HEK293 (cell line): ENCODE results near the gene GLRX2.

ENCODE experiments used
- CTCF ChIA-PET: fragments of 350-600 bp; formaldehyde crosslinking; extraction: SDS; loops from one replicate; lab custom pipeline; 2021; ENCODE audit warnings: antibody characterized with exemption; lab: Yijun Ruan, JAX
- POLR2A ChIA-PET: fragments of 300-600 bp; formaldehyde crosslinking; extraction: SDS; loops from one replicate; lab custom pipeline; 2020; ENCODE audit warnings: antibody characterized with exemption, inconsistent platforms; lab: Yijun Ruan, JAX
- H3K27ac ChIP-seq: fragments of 200-500 bp; sonication (Bioruptor generic); 2 replicates; pipeline ENCODE4 v1.5.1; 2014; ENCODE audit warnings: low read depth, low read length, control low read depth, inconsistent platforms; ENCODE audit errors: extremely low read depth
- H3K36me3 ChIP-seq, 2 experiments: fragments of 200-500 bp in 1 of 2; sonication (Bioruptor generic) in 1 of 2; 1 replicate in 1 of 2; 2 replicates in 1 of 2; pipeline ENCODE4 v1.5.1; 2014 to 2017; ENCODE audit warnings: inconsistent platforms in 2 of 2, low read length in 2 of 2; ENCODE audit not compliant: control insufficient read depth in 2 of 2, insufficient read depth in 1 of 2
- H3K4me1 ChIP-seq: fragments of 200-500 bp; sonication (Bioruptor generic); 2 replicates; pipeline ENCODE4 v1.5.1; 2014; ENCODE audit warnings: mild to moderate bottlenecking, low read length, inconsistent platforms; ENCODE audit not compliant: control insufficient read depth, insufficient read depth
- H3K4me3 ChIP-seq: 2 replicates; pipeline ENCODE4 v1.5.1; 2011; ENCODE audit warnings: low read depth, mild to moderate bottlenecking, control low read depth, low read length, moderate library complexity
- H3K9me3 ChIP-seq: fragments of 200-500 bp; sonication (Bioruptor generic); 2 replicates; pipeline ENCODE4 v1.5.1; 2014; ENCODE audit warnings: low read depth, low read length, inconsistent platforms; ENCODE audit not compliant: control insufficient read depth, insufficient read depth
- CTCF ChIP-seq: fragments of 450-650 bp; formaldehyde crosslinking; IDR thresholded peaks from 2 replicates; pipeline ENCODE4 v1.5.1; 2016; ENCODE audit warnings: missing biosample characterization, missing genetic modification characterization
- FEZF1 ChIP-seq: fragments of 450-650 bp; formaldehyde crosslinking; IDR thresholded peaks from 2 replicates; pipeline ENCODE4 v1.5.1; 2016; ENCODE audit warnings: missing biosample characterization, missing genetic modification characterization
- HOXC10 ChIP-seq: sonication (generic); formaldehyde crosslinking; IDR thresholded peaks from 2 replicates; pipeline ENCODE4 v1.8.1; 2023; ENCODE audit warnings: mild to moderate bottlenecking, missing genetic modification reagents
- IKZF3 ChIP-seq: fragments of 450-650 bp; IDR thresholded peaks from 2 replicates; pipeline ENCODE4 v1.5.0; 2018; ENCODE audit warnings: missing biosample characterization, mild to moderate bottlenecking, missing genetic modification characterization, moderate library complexity
- KLF1 ChIP-seq: fragments of 450-650 bp; formaldehyde crosslinking; IDR thresholded peaks from 2 replicates; pipeline ENCODE4 v1.5.1; 2016; ENCODE audit warnings: missing biosample characterization, missing genetic modification characterization
- PRDM2 ChIP-seq: fragments of 450-650 bp; formaldehyde crosslinking; IDR thresholded peaks from 2 replicates; pipeline ENCODE4 v1.5.1; 2016; ENCODE audit warnings: missing biosample characterization, missing genetic modification characterization, borderline replicate concordance
- SP3 ChIP-seq: fragments of 450-650 bp; formaldehyde crosslinking; IDR thresholded peaks from 2 replicates; pipeline ENCODE4 v1.5.1; 2016; ENCODE audit warnings: missing biosample characterization, missing genetic modification characterization
- WT1 ChIP-seq: fragments of 450-650 bp; formaldehyde crosslinking; IDR thresholded peaks from 2 replicates; pipeline ENCODE4 v1.5.1; 2016; ENCODE audit warnings: missing biosample characterization, missing genetic modification characterization
- ZBTB21 ChIP-seq: fragments of 450-650 bp; formaldehyde crosslinking; IDR thresholded peaks from 2 replicates; pipeline ENCODE4 v1.5.1; 2017; ENCODE audit warnings: missing biosample characterization, missing genetic modification characterization
- ZBTB48 ChIP-seq: fragments of 450-650 bp; formaldehyde crosslinking; IDR thresholded peaks from 2 replicates; pipeline ENCODE4 v1.5.1; 2016; ENCODE audit warnings: missing biosample characterization, missing genetic modification characterization
- ZBTB8A ChIP-seq: fragments of 450-650 bp; formaldehyde crosslinking; IDR thresholded peaks from 2 replicates; pipeline ENCODE4 v1.5.1; 2016; ENCODE audit warnings: missing biosample characterization, missing genetic modification characterization
- ZFP69B ChIP-seq: fragments of 450-650 bp; formaldehyde crosslinking; IDR thresholded peaks from 2 replicates; pipeline ENCODE4 v1.5.1; 2016; ENCODE audit warnings: missing biosample characterization, missing genetic modification characterization
- ZNF155 ChIP-seq: fragments of 450-650 bp; formaldehyde crosslinking; IDR thresholded peaks from 2 replicates; pipeline ENCODE4 v1.5.1; 2016; ENCODE audit warnings: missing biosample characterization, missing genetic modification characterization
- ZNF214 ChIP-seq: fragments of 450-650 bp; formaldehyde crosslinking; IDR thresholded peaks from 2 replicates; pipeline ENCODE4 v1.5.1; 2017; ENCODE audit warnings: missing biosample characterization, mild to moderate bottlenecking, missing genetic modification characterization, borderline replicate concordance
- ZNF324 ChIP-seq: fragments of 450-650 bp; formaldehyde crosslinking; IDR thresholded peaks from 2 replicates; pipeline ENCODE4 v1.5.1; 2016; ENCODE audit warnings: missing biosample characterization, missing genetic modification characterization
- ZNF335 ChIP-seq: fragments of 450-650 bp; formaldehyde crosslinking; conservative IDR thresholded peaks from 2 replicates; pipeline ENCODE4 v1.5.1; 2016; ENCODE audit warnings: missing biosample characterization, missing genetic modification characterization
- ZNF362 ChIP-seq: fragments of 450-650 bp; formaldehyde crosslinking; IDR thresholded peaks from 2 replicates; pipeline ENCODE4 v1.5.1; 2016; ENCODE audit warnings: missing biosample characterization, missing genetic modification characterization
- ZNF391 ChIP-seq: fragments of 450-650 bp; formaldehyde crosslinking; IDR thresholded peaks from 2 replicates; pipeline ENCODE4 v1.5.1; 2016; ENCODE audit warnings: low read depth, missing biosample characterization, missing genetic modification characterization, borderline replicate concordance
- ZNF521 ChIP-seq: fragments of 450-650 bp; formaldehyde crosslinking; IDR thresholded peaks from 2 replicates; pipeline ENCODE4 v1.5.1; 2017; ENCODE audit warnings: missing biosample characterization, mild to moderate bottlenecking, missing genetic modification characterization
- ZNF596 ChIP-seq: fragments of 450-650 bp; IDR thresholded peaks from 2 replicates; pipeline ENCODE4 v1.5.0; 2018; ENCODE audit warnings: missing biosample characterization, mild to moderate bottlenecking, missing genetic modification characterization, moderate library complexity
- ZNF600 ChIP-seq: fragments of 450-650 bp; formaldehyde crosslinking; IDR thresholded peaks from 2 replicates; pipeline ENCODE4 v1.5.1; 2016; ENCODE audit warnings: missing biosample characterization, missing genetic modification characterization
- ZNF654 ChIP-seq: fragments of 450-650 bp; formaldehyde crosslinking; IDR thresholded peaks from 2 replicates; pipeline ENCODE4 v1.5.1; 2016; ENCODE audit warnings: low read depth, missing biosample characterization, missing genetic modification characterization
- ZNF777 ChIP-seq: fragments of 450-650 bp; formaldehyde crosslinking; IDR thresholded peaks from 2 replicates; pipeline ENCODE4 v1.5.1; 2017; ENCODE audit warnings: missing biosample characterization, missing genetic modification characterization, borderline replicate concordance
- ZNF792 ChIP-seq: fragments of 450-650 bp; formaldehyde crosslinking; IDR thresholded peaks from 2 replicates; pipeline ENCODE4 v1.5.1; 2016; ENCODE audit warnings: missing biosample characterization, missing genetic modification characterization
- ZSCAN30 ChIP-seq: fragments of 450-650 bp; IDR thresholded peaks from 2 replicates; pipeline ENCODE4 v1.5.1; 2018; ENCODE audit warnings: missing biosample characterization, mild to moderate bottlenecking, missing genetic modification characterization, moderate library complexity
- TF ChIP-seq, protein P1 (sequence below): fragments of 450-650 bp; formaldehyde crosslinking; IDR thresholded peaks from 2 replicates; pipeline ENCODE4 v1.5.1; 2016; ENCODE audit warnings: missing biosample characterization, missing genetic modification characterization, low read depth

Gene GLRX2

GRCh38 chr1:193070386-193070753 is 34.8 kb downstream of the GLRX2 start (continued):
- peak; percentile 36; the same call in 1 of the 2 replicates for TF ChIP-seq FEZF1 (tag by site-specific recombination)

DNA sequence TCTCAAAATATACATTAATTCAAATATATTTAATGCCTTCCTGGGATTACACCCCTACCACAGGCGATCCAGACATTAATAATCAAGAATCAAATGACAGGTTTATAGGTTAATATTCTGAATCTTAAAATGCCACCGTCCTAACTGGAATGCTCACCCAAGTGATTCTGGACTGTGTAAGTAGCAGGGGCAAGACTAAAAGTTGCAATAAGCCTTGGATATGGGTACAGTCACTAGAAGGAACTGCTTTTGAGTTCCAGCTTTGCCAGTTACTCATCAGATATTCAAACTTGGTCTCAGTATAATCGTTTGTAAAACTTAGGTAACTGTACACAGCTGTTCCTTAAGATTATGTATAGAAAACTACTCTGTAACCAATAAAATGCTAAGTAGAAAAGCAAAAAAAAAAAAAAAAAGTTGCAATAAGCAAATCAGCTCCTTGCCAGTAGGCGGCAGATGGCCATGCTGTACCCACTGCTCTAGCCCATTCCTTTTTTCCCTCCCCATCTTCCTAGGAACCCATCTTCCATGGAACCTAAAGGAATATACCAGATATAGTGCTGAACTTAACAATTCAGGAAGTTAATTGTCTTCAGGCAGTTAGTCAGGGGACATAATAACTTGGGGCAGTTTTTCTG is 35.3 kb downstream of the GLRX2 start:
- Histone ChIP-seq H3K4me1 (peaks cover 9% of the 10 kb centered on the region), H3K27ac (no peak overlapping the region), H3K36me3 (peaks cover 0 to 17% of the 10 kb centered on the region in 2 experiments; a peak in 1 of 3 replicates), H3K4me3 (no peak overlapping the region), H3K9me3 (no peaks in the 10 kb centered on the region)
- CTCF ChIA-PET: interaction anchor here (0.6 to 1.9 kb wide), 8 partner anchors 12 to 511 kb away, joined by 3 to 6 read pairs (median 4); no protein-coding TSS in a partner anchor
- POLR2A ChIA-PET: interaction anchor here (0.6 to 2.2 kb wide), 2 partner anchors 21 to 35 kb away, joined by 3 to 9 read pairs; partner anchors contain the start of gene GLRX2
- TF ChIP-seq PRDM2 (tag by site-specific recombination): no peak
- TF ChIP-seq KLF1 (tag by site-specific recombination): no peak
- TF ChIP-seq ZNF521 (tag by site-specific recombination): no peak
- TF ChIP-seq WT1 (tag by site-specific recombination): no peak
- no peak for TF ChIP-seq HOXC10
- peak; percentile 62 for TF ChIP-seq CTCF (tag by site-specific recombination)
- peak; percentile 51; the same call in 1 of the 2 replicates for TF ChIP-seq ZNF362
- no peak for TF ChIP-seq ZSCAN30 (tag by site-specific recombination)
- no peak for TF ChIP-seq ZNF391 (tag by site-specific recombination)
- TF ChIP-seq ZBTB8A (tag by site-specific recombination): no peak
- no peak for TF ChIP-seq ZNF600
- TF ChIP-seq IKZF3 (tag by site-specific recombination): peak; percentile 83
- TF ChIP-seq ZNF792 (tag by site-specific recombination): no peak
- TF ChIP-seq, protein P1, sequence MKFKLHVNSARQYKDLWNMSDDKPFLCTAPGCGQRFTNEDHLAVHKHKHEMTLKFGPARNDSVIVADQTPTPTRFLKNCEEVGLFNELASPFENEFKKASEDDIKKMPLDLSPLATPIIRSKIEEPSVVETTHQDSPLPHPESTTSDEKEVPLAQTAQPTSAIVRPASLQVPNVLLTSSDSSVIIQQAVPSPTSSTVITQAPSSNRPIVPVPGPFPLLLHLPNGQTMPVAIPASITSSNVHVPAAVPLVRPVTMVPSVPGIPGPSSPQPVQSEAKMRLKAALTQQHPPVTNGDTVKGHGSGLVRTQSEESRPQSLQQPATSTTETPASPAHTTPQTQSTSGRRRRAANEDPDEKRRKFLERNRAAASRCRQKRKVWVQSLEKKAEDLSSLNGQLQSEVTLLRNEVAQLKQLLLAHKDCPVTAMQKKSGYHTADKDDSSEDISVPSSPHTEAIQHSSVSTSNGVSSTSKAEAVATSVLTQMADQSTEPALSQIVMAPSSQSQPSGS (tag by site-specific recombination): no peak
- no peak for TF ChIP-seq SP3 (tag by site-specific recombination)
- TF ChIP-seq ZNF324: no peak
- TF ChIP-seq ZNF596 (tag by site-specific recombination): no peak
- TF ChIP-seq ZNF214 (tag by site-specific recombination): no peak
- 0 out of 2 replicates have a peak, but pooled peaks have one; percentile 17 for TF ChIP-seq ZNF654
- TF ChIP-seq ZNF335 (tag by site-specific recombination): no peak
- no peak for TF ChIP-seq ZBTB21 (tag by site-specific recombination)
- TF ChIP-seq ZNF155 (tag by site-specific recombination): no peak
- no peak for TF ChIP-seq ZBTB48 (tag by site-specific recombination)
- no peak for TF ChIP-seq ZNF777
- no peak for TF ChIP-seq ZFP69B (tag by site-specific recombination)
